ENCODE results near the gene PRSS57. TPM values are rescaled to one million over a fixed set of nuclear protein-coding genes. Genes with fewer than 3 reads are reported as not detected.
A peak's percentile ranks its signal among the peaks of the same experiment; 100 is the strongest.

PRSS57 gene
- total and polyA plus RNA-seq, 2 of the 13 experiments (the other 11 are each of a cell fraction or from before 2014, with no cell fraction given), result 0.12 TPM; not detected in 1

DNA sequence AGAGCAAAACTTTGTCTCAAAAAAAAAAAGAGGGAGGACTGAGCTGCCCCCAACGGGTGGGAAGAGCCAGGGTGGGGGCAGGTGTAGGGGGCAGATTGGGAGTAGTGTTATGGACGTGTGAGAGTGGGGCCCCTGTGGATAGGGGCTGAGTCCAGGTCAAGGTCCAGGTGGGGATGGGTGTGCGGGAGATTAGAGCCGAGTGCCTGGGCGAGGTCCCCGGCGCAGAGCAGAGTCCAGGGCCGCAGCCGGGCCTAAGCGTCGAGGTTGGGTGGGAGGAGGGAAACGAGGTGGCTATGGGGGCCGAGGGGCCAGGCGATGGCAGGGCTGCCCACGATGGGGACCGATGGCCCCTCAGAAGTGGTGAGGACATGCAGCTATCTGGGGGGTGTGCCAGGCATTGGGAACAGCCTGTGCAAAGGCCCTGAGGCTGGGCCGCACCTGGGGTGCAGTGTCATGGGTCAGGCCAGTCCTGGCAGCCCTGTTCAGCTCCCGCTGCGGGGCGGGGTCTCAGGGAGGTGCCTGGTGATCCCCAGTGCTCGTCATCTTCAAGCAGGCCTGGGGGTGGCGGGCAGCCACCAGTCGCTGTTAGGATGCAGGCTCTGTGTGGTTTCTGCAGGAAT, 43.4 kb upstream of the PRSS57 start (continued):
- TF ChIP-seq ZNF724P (CRISPR knock-in tag; IDR thresholded peaks at IDR 0.05; ENCODE audit: borderline replicate concordance) (peak; percentile 82; the same call in 1 of the 2 replicates), SAFB2 (CRISPR knock-in tag; IDR thresholded peaks at IDR 0.05; ENCODE audit: borderline replicate concordance, low read depth) (no peak), NR2F1 (CRISPR knock-in tag; IDR thresholded peaks at IDR 0.05) (peak; percentile 79 to 90), GLI4 (CRISPR knock-in tag; IDR thresholded peaks at IDR 0.05; ENCODE audit: borderline replicate concordance) (no peak), SIX4 (CRISPR knock-in tag; IDR thresholded peaks at IDR 0.05) (peak; percentile 43; the same call in 1 of the 2 replicates), HMG20B (CRISPR knock-in tag; conservative IDR thresholded peaks at IDR 0.05) (peak; percentile 74; the same call in 1 of the 2 replicates), GFI1 (CRISPR knock-in tag; IDR thresholded peaks at IDR 0.05; ENCODE audit: borderline replicate concordance) (peak; percentile 96), RAD51 (IDR thresholded peaks at IDR 0.05; ENCODE audit: borderline replicate concordance) (no peak), TBX2 (CRISPR knock-in tag; IDR thresholded peaks at IDR 0.05; ENCODE audit: borderline replicate concordance) (peak; percentile 96), ARNT2 (CRISPR knock-in tag; IDR thresholded peaks at IDR 0.05; ENCODE audit: low read depth) (peak; percentile 70), KLF11 (CRISPR knock-in tag; IDR thresholded peaks at IDR 0.05) (peak; percentile 69; the same call in 1 of the 2 replicates), ZEB1 (IDR thresholded peaks at IDR 0.05; ENCODE audit: insufficient replicate concordance, low read depth) (no peak), AGO2 (optimal IDR thresholded peaks at IDR 0.05; ENCODE audit: low read depth, low read length) (peak; percentile 47), ZNF230 (CRISPR knock-in tag; IDR thresholded peaks at IDR 0.05) (peak; percentile 75), ZBTB8A (CRISPR knock-in tag; IDR thresholded peaks at IDR 0.05; ENCODE audit: borderline replicate concordance, low read depth) (no peak), SP5 (CRISPR knock-in tag; IDR thresholded peaks at IDR 0.05; ENCODE audit: borderline replicate concordance, low read depth) (peak; percentile 83), ELF1 (CRISPR knock-in tag; IDR thresholded peaks at IDR 0.05) (no peak; the same call in 1 of the 2 replicates), ZNF121 (CRISPR knock-in tag; IDR thresholded peaks at IDR 0.05) (peak; percentile 82)
- TF ChIP-seq, protein P1, sequence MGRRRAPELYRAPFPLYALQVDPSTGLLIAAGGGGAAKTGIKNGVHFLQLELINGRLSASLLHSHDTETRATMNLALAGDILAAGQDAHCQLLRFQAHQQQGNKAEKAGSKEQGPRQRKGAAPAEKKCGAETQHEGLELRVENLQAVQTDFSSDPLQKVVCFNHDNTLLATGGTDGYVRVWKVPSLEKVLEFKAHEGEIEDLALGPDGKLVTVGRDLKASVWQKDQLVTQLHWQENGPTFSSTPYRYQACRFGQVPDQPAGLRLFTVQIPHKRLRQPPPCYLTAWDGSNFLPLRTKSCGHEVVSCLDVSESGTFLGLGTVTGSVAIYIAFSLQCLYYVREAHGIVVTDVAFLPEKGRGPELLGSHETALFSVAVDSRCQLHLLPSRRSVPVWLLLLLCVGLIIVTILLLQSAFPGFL (CRISPR knock-in tag; IDR thresholded peaks at IDR 0.05), result no peak
- TF ChIP-seq, protein P2, sequence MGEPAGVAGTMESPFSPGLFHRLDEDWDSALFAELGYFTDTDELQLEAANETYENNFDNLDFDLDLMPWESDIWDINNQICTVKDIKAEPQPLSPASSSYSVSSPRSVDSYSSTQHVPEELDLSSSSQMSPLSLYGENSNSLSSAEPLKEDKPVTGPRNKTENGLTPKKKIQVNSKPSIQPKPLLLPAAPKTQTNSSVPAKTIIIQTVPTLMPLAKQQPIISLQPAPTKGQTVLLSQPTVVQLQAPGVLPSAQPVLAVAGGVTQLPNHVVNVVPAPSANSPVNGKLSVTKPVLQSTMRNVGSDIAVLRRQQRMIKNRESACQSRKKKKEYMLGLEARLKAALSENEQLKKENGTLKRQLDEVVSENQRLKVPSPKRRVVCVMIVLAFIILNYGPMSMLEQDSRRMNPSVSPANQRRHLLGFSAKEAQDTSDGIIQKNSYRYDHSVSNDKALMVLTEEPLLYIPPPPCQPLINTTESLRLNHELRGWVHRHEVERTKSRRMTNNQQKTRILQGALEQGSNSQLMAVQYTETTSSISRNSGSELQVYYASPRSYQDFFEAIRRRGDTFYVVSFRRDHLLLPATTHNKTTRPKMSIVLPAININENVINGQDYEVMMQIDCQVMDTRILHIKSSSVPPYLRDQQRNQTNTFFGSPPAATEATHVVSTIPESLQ (CRISPR knock-in tag; conservative IDR thresholded peaks at IDR 0.05), result no peak
- TF ChIP-seq, protein P3, sequence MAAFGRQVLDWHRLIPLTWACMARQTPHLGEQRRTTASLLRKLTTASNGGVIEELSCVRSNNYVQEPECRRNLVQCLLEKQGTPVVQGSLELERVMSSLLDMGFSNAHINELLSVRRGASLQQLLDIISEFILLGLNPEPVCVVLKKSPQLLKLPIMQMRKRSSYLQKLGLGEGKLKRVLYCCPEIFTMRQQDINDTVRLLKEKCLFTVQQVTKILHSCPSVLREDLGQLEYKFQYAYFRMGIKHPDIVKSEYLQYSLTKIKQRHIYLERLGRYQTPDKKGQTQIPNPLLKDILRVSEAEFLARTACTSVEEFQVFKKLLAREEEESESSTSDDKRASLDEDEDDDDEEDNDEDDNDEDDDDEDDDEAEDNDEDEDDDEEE (CRISPR knock-in tag; IDR thresholded peaks at IDR 0.05), result peak; percentile 49; the same call in 1 of the 2 replicates
- TF ChIP-seq, protein P4, sequence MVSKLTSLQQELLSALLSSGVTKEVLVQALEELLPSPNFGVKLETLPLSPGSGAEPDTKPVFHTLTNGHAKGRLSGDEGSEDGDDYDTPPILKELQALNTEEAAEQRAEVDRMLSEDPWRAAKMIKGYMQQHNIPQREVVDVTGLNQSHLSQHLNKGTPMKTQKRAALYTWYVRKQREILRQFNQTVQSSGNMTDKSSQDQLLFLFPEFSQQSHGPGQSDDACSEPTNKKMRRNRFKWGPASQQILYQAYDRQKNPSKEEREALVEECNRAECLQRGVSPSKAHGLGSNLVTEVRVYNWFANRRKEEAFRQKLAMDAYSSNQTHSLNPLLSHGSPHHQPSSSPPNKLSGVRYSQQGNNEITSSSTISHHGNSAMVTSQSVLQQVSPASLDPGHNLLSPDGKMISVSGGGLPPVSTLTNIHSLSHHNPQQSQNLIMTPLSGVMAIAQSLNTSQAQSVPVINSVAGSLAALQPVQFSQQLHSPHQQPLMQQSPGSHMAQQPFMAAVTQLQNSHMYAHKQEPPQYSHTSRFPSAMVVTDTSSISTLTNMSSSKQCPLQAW (CRISPR knock-in tag; IDR thresholded peaks at IDR 0.05), result no peak; the same call in 1 of the 2 replicates

All from HepG2 (cell line).